PFSK-1 (cell line): Measurements from ENCODE around the gene RAE1.

ENCODE experiments used
- FOXP2 ChIP-seq: optimal IDR thresholded peaks from 2 replicates; pipeline ENCODE3; 2011; ENCODE audit warnings: borderline replicate concordance, control low read depth, inconsistent platforms; ENCODE audit not compliant: insufficient read depth; ENCODE audit errors: extremely low read length, extremely low read depth
- POLR2AphosphoS5 ChIP-seq: IDR thresholded peaks from 2 replicates; pipeline ENCODE4 v1.6.1; 2012; ENCODE audit warnings: low read depth, mild to moderate bottlenecking, control low read depth, low read length, moderate library complexity
- REST ChIP-seq, 2 experiments: IDR thresholded peaks; 2 replicates each; pipeline versions ENCODE4 v1.6.1 to v1.8.0; 2011 to 2012; ENCODE audit warnings: low read depth in 2 of 2, low read length in 2 of 2, control low read depth in 1 of 2, inconsistent platforms in 1 of 2, mild to moderate bottlenecking in 1 of 2, moderate library complexity in 1 of 2; ENCODE audit not compliant: insufficient read depth in 1 of 2
- SIN3A ChIP-seq: IDR thresholded peaks from 2 replicates; pipeline ENCODE4 v1.6.1; 2012; ENCODE audit warnings: mild to moderate bottlenecking, low read length, moderate library complexity, borderline replicate concordance; ENCODE audit not compliant: insufficient read depth
- TAF1 ChIP-seq: IDR thresholded peaks from 2 replicates; pipeline ENCODE4 v1.6.1; 2012; ENCODE audit warnings: low read length, control low read depth, borderline replicate concordance; ENCODE audit not compliant: insufficient read depth

GRCh38 chr20:57306747-57307146 lies 44.3 kb upstream of the RAE1 start:
- no peak for TF ChIP-seq POLR2AphosphoS5
- no peak for TF ChIP-seq TAF1
- TF ChIP-seq SIN3A, result no peak
- TF ChIP-seq REST (IDR thresholded peaks at IDR 0.05; ENCODE audit: insufficient read depth in 1 of 2, low read depth in 2 of 2, low read length in 2 of 2), result no peak
- TF ChIP-seq FOXP2, result no peak
